Stimulated activated naive CD8-positive, alpha-beta T cell treated with anti-CD3 and anti-CD28 coated beads, Interleukin-15, Interleukin-2, amounts not matched to agents 100 ng/mL and 50 ng/mL, for 24 hours (primary cell): Measurements from ENCODE around the gene SLCO4A1.

Source experiments
- H3K27ac Mint-ChIP-seq: one replicate; pipeline ENCODE4 v1.8.0; 2021; ENCODE audit warnings: mild to moderate bottlenecking, mixed read lengths
- H3K27me3 Mint-ChIP-seq: one replicate; pipeline ENCODE4 v1.8.0; 2021; ENCODE audit warnings: mixed read lengths
- H3K36me3 Mint-ChIP-seq: one replicate; pipeline ENCODE4 v1.8.0; 2021; ENCODE audit warnings: low read depth, mixed read lengths
- H3K4me1 Mint-ChIP-seq: one replicate; pipeline ENCODE4 v1.8.0; 2021; ENCODE audit warnings: low read depth, mixed read lengths
- H3K4me3 Mint-ChIP-seq: one replicate; pipeline ENCODE4 v1.8.0; 2021; ENCODE audit warnings: mild to moderate bottlenecking, mixed read lengths
- H3K9me3 Mint-ChIP-seq: one replicate; pipeline ENCODE4 v1.8.0; 2021; ENCODE audit warnings: mixed read lengths

Gene SLCO4A1

DNA sequence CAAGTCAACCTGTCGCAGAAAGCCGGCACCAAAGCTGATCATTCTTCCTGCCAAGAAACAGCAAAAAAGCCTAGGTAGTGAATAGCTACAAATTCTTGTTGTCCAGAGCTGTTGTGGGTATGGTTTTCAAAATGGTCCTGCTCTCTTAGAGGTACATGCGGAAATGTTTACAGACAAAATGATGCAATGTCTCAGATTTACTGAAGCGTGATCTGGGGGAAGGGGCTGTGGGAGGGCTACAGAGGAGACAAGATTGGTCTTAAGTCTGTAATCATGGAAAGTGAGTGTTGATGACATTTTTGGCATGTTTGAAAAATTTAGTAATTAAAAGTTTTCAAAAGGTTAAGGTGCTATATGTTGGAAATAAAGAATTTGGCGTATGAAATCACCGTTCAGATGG is 72.5 kb downstream of the SLCO4A1 start:
- no peaks in the 10 kb centered on the region for H3K9me3 Mint-ChIP-seq
- no peak overlapping the region for H3K27ac Mint-ChIP-seq
- peaks cover 11% of the 10 kb centered on the region for H3K27me3 Mint-ChIP-seq
- no peaks in the 10 kb centered on the region for H3K36me3 Mint-ChIP-seq
- H3K4me1 Mint-ChIP-seq, result peaks cover 22% of the 10 kb centered on the region
- no peak overlapping the region for H3K4me3 Mint-ChIP-seq

DNA sequence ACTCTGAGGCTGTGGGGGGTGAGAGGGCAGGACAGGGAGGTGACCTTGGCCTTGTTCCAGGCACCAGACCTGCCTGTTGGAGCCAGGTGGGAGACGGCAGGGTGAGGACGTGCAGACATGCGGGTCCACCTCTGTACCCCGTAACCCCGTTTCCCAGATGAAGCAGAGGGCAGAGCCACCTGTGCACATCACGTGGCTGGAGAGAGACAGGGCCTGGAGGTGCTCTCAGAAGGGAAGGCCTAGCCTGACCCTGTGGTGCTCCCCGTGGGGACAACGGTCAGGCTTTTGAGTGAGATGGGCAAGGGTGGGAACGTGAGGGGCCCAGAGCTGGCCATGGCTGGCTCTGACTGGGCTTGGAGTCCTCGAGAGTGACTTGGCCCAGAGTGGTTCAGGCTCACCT is 72.9 kb downstream of the SLCO4A1 start:
- no peaks in the 10 kb centered on the region for H3K36me3 Mint-ChIP-seq
- no peak overlapping the region for H3K4me3 Mint-ChIP-seq
- no peaks in the 10 kb centered on the region for H3K9me3 Mint-ChIP-seq
- H3K4me1 Mint-ChIP-seq, result peaks cover 21% of the 10 kb centered on the region
- H3K27me3 Mint-ChIP-seq, result peaks cover 10% of the 10 kb centered on the region
- no peak overlapping the region for H3K27ac Mint-ChIP-seq

DNA sequence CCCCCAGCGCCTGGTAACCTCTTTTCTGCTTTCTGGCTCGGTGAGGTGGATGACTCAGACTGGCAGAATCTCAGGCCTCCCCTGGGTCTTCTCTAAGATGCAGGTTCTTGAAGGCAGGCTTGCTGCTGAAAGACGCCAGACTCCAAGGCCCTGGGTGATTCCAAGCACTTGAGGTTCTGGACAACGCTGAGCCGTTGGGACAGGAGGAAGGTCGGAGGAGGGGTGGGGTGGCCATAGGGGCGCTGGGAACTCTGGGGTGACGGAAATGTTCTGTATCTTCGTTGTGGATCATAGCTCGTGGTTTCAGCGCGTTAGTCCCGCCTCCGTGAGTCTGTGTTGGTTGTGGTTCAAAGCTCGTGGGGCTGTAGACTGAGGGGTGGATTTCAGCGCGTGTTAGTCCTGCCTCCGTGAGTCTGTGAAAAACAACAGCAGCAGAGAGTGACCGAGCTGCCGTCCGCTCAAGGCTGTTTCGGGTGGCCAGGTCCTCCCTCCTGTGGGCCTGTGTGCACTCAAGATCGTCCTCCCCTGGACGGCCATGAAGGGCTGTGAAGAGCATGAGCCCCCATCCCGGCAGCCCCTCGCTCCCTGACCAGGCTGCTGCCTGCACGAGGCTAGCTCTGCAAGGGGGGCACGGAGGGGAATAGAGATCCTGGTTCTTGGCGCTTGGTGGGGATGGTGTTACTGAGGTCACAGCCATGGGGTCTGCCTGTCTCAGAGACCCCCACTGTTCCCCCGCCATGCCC is 74.1 kb downstream of the SLCO4A1 start:
- Mint-ChIP-seq H3K27ac (no peak overlapping the region), H3K4me3 (peak overlapping the region; percentile 27), H3K9me3 (peaks cover 1% of the 10 kb centered on the region), H3K36me3 (peaks cover 1% of the 10 kb centered on the region), H3K27me3 (peaks cover 5% of the 10 kb centered on the region), H3K4me1 (peaks cover 19% of the 10 kb centered on the region)

DNA sequence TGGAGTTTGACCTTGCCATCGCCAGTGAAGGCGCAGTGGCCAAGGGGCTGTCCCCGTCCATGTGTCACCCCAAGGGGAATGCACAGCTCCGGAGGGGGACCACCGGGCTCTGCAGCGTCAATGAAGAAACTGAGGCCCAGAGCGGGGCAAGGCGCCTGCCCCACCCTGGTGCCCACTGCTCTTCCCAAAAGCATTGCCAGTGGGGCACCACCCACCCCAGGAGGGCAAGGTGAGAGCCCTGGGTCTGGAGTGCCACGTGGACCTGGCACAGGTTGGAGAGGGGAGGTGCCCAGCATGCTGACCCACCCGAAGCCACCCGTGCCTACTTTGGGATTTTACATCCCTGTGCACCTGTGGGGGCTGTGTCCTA is 74.6 kb downstream of the SLCO4A1 start:
- Mint-ChIP-seq H3K4me3 (no peak overlapping the region), H3K27me3 (peaks cover 11% of the 10 kb centered on the region), H3K36me3 (peaks cover 6% of the 10 kb centered on the region), H3K4me1 (peaks cover 25% of the 10 kb centered on the region), H3K27ac (no peak overlapping the region), H3K9me3 (peaks cover 7% of the 10 kb centered on the region)

DNA sequence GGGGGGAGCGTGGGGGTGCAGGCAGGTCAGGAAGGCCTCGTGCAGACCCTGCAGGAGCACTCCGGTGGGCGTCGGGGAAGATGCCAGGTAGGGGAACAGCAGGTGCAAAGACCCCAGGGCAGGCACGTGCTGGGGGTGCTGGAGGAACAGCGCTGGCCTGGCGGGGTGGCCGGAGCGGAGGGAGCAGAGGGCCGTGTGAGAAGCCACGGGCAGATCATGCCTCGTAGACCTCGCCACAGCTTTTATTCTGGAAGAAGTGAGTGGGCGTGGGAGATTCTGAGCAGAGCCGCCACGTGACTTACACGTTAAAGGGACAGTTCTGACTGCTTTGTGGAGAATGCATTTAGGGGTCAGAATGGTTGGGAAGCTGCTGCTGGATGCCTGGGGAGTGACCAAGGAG is 75.6 kb downstream of the SLCO4A1 start:
- Mint-ChIP-seq H3K4me3 (no peak overlapping the region), H3K9me3 (peaks cover 8% of the 10 kb centered on the region), H3K4me1 (peaks cover 26% of the 10 kb centered on the region), H3K27me3 (peaks cover 15% of the 10 kb centered on the region), H3K36me3 (peaks cover 6% of the 10 kb centered on the region), H3K27ac (no peak overlapping the region)

DNA sequence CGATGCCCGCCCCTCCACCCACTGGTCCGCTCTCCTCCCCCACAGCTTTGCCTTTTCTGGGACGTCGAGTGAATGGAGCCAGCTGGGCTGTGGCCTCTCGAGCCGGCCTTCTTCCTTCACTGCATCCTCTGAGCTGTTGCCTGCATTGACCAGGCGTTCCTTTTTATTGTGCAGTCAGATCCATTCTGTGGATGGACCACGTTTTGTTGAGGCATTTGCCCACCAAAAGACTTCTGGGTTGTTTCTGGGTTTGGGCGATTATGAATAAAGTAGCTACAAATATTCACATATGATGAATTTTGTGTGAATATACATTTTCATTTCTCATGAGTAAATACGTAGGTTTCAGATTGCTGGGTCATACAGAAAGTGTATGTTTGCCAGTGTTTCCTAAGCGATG is 76.2 kb downstream of the SLCO4A1 start:
- no peak overlapping the region for H3K4me3 Mint-ChIP-seq
- peaks cover 8% of the 10 kb centered on the region for H3K9me3 Mint-ChIP-seq
- H3K27ac Mint-ChIP-seq, result no peak overlapping the region
- peaks cover 15% of the 10 kb centered on the region for H3K27me3 Mint-ChIP-seq
- H3K36me3 Mint-ChIP-seq, result peaks cover 6% of the 10 kb centered on the region
- peaks cover 26% of the 10 kb centered on the region for H3K4me1 Mint-ChIP-seq

DNA sequence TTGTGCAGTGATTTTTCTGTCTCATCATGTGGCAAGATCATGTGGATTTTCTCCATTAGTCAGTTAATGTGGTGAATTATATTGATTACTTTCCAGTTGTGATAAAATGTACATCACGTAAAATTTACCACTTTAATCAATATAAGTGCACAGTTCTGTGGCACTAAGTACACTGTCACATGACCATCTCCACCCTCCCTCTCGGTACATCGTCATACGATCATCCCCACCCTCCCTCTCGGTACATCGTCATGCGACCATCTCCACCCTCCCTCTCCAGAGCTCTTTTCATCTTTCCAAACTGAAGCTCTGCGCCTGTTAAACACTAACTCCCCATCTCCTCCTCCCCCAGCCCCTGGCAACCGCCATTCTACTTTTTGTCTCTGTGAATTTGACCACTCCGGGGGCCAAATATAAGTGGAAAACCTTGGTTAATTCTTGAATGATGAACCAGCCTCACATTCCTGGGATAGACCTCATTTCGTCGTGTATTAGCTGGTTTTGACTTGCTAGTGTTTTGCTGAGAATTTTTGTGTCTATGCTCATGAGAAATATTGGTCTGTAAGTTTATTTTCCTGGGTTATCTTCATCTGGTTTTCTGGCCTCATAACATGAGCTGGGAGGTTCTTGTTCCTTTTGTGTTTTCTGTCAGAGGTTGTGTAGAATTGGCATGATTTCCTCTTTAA is 77.1 kb downstream of the SLCO4A1 start:
- no peak overlapping the region for H3K4me3 Mint-ChIP-seq
- H3K27me3 Mint-ChIP-seq, result peaks cover 15% of the 10 kb centered on the region

More for the DNA sequence above, 77.1 kb downstream of the SLCO4A1 start:
- Mint-ChIP-seq H3K9me3 (peaks cover 8% of the 10 kb centered on the region), H3K36me3 (peaks cover 6% of the 10 kb centered on the region), H3K4me1 (peaks cover 26% of the 10 kb centered on the region), H3K27ac (no peak overlapping the region)
